HG02884 (cell line): ENCODE measurements around the gene UST.
"Not testable (repeated sequence)": the region's sequence is repeated elsewhere in the genome, so short reads cannot be mapped to it uniquely, and the experiment has no call there.

Source experiments
- ATAC-seq: cut with Tn5 transposase; IDR thresholded peaks from one replicate; pipeline ENCODE4 v1.9.1; 2021; ENCODE audit warnings: mild to moderate bottlenecking, moderate library complexity; ENCODE audit not compliant: unreplicated experiment

Gene UST

DNA sequence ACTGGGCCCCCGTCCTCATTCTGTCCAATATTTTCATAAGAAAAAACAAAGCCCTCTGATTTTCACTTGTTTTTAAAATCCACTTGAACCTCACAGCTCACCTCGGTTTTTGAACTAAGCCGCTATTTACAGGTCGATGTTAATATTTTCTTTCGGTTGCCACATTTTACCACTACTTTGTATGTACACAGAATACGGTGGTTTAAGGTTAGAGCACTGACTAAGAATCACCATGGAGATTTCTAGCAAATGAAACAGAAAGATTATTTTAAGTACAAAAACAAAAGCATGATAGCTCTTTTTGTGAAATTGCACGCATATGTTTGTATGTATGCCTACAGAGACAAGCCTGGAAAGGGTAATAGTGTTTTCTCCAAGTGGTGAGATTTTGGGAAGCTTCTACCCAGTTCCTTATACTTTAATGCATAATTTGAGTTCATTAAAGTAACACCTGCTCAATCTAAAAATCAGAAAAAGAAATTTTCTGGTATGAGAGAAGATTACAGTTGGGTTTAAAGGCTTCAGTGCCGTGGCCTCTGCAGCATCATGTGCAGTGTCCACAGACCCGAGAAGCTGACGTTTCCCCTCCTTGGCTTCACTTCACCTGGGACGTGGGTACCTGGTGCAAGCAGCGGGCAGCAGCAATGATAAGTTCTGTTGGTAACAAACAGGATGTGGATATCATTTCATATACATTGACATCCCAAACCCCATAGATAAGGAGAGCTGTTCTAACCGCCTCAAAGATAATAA is 144.0 kb downstream of the UST start:
- no peak for ATAC-seq

DNA sequence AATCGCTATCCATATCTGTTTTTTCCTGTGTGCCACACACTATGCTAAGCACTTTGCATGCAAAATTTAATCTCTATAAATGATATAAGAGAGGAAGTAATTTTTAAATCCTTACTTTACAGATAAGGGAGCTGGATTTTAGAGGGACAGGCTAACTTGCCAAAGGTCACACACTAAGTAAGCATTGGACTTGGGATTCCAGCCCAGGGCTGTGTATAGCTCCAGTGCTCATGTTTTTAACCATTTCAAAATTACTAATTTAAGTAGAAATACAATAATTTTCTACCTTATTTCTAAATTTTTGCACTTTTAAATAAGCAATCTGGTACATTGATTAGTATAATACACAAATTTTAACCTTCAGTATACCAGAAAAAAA is 144.6 kb downstream of the UST start:
- no peak for ATAC-seq

DNA sequence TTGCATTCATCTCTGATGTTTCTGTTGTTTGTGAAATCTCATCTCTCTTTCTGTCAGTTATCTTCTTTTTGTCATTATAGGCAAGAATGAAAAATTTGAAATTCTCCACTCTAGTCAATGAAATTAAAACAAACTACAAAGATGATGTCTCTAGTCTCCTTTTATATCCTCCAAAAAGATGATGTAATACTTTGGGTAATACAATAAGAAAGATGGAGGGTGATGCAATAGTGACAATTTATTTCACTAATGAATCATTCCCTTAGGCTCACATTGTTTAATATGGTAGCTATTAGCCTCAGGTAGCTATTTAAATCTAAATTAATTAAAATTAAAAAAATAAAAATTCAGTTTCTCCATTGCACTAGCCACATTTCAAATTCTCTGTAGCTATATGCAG is 145.4 kb downstream of the UST start:
- no peak for ATAC-seq

DNA sequence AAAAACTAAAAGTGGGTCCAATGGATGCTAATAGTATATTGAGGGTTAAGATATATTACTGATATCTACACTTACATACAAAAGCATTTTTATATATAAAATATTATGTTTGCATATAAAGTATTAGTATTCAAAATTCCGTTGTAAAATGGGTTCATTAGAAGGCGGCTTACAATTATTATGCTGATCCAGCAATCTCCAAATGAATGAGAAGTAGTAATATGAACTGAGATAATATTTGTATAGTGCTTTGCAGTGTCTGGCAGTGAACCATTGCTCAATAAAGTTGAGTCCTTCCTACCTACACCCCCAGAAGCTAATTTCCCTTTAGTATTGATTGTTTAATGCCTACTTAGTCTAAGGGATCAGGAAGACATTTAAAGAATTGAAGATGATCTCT is 146.2 kb downstream of the UST start:
- no peak for ATAC-seq

DNA sequence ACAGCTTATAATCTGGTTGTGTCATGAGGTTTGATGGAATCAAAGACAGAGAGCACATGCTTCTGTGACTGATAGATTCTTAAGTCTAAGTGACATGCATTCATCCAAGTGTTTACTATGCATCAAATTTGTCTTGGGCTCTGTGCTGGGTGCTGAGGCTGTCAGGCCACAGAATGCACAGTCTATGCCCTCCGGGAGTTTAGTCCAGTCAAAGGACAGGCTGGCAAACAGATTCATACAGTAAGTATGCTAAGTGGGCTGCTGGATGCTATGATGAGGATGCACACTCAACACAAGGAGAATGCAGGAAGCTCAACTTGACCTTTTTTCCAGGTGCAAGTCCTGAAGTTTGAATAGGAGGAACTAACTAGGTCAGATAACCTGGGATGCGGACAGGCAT is 146.7 kb downstream of the UST start:
- no peak for ATAC-seq

DNA sequence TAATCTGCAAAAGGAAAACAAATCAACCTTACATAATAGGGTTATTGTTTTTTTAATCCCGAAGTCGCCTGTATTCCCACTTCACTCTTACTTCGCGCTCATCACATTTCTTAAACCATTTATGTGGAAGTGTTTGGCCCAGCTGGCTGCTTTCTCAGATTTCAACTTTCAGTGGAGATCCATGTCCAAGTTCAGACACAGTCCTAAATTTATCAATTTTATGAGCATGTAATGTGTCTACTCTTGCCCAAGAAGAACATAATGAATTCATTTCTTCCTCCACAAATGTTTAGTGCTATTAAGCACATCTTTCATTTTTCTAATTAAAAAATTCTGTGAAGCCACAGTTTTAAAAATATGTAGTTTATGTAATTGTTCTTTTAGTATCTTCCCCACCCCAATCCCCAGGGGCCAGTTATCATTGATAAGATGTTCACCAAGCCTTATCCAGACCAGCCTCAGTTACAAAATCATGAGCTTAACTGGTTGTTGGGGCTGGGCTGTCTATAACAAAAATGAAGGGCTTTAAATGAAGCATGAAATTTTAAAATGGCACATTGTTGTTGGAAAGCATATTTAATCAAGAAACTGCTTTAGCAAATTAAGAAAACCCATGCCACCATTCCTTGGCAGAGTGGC is 151.7 kb downstream of the UST start:
- ATAC-seq, result no peak

DNA sequence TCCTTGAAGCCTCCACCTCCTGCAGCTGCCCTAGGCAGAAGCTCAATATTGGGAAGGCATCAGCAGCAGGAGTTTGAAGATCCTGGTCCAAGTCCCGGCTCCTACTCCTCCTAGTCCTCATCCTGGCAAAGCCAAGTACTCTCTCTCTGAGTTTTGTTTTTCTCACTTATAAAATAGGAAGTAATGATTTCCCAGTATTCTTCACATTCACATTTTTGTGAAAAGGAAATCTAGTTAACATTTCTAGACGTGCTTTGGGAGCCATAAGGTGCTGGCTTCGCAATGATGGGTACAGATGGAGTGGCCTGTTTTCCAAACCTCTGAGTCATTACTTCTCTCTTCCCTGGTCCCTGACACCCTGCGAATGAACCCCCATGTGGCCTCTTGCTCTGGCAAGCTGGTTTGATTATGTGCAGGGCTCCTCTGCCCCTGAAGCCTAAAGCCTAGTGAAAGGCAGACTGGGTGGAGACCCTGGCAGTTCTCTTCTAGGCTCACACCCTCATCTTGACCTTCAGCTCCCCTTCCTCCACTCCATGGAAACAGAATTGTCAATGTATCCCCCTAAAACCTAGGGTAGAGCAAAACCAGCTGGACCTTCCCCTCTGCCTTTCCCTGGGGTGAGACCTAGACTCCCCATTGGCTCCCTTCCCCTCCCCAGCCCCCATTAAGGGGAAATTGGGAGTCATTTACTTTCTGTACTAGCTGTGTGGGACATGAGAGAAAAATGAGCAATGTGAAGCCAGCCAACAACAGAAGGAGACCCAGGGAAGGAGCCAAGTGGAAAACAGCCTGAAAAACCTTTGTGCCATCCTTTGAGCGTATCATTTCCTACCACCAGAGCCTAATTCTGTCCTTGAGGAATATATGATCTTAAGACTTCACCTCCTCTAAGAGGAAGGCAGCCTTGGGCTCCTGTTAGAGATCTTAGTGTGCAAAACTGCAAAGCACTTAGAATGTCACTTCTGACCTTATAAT is 158.4 kb downstream of the UST start:
- ATAC-seq, result no peak

DNA sequence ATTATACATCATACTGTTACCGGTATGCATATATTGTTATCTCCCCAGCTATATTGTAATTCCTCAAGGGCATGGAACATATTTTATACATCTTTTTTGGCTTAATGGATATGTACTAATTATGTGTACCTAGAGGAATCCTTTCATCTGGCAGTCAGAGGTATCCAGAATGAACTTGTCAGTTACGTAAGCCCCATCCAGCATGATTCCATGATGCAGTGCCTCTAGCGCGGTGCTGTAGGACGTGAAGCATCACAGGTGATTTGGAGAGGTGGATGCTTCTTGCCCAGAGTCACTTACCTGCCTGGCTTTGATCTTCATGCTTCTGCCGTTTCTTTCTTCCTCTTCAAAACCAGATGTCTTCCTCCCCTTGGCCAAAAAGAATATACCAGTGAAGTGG is 159.1 kb downstream of the UST start:
- no peak for ATAC-seq

DNA sequence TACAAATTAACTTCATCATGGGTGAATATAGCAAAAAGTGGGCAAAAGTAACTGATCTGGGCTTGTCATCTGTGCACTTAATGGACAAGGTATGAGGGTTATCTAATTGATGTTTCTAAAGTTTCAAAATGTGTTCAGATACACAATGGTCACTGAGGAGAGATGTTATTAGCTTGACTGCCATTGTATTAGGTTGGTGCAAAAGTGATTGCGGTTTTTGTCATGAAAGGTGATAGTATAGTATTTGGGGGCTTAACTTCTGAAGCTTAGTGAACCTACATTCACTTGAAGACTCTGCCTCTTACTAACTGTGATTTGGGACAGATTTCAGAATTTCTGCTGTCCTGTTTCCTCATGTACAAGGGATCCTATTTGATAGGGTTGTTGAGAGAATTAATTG is 159.6 kb downstream of the UST start:
- no peak for ATAC-seq

DNA sequence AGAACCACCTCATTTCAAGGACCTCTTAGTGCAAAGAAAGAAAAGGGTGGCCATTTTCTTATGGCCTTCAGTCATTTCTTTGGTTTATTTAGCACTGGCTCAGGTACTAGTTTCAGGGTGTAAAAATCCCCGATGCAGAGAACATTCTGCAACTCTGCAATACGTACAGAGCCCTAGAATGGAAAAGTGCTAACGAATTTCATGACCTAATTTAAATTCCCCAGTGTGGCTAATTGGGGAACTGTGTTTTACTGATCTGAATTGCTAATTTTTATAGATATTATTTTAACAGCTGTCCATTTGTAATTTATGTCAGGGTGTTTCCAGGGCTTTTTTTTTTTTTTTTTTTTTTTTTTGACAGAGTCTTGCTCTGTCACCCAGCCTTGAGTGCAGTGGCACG is 160.7 kb downstream of the UST start:
- ATAC-seq, result peak; percentile 79

DNA sequence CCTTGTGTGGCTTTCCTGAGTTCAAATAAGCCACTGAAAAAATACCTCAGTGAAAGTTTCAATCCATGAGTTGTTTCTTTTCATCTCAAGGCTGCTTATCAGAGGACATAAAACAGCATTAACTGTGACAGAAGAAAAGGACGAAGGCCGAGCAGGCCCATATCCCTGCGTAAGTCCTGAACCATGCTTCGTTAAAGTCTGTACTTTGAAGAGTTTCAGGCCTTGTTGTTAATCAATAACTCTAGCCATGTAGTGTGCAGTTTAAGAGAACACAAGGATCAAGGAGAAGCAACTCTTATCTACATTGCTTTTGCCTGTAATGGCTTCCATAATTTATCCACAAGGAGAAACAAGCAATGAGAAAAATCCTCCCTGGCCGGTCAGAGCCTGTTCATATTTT is 165.4 kb downstream of the UST start:
- ATAC-seq, result no peak

DNA sequence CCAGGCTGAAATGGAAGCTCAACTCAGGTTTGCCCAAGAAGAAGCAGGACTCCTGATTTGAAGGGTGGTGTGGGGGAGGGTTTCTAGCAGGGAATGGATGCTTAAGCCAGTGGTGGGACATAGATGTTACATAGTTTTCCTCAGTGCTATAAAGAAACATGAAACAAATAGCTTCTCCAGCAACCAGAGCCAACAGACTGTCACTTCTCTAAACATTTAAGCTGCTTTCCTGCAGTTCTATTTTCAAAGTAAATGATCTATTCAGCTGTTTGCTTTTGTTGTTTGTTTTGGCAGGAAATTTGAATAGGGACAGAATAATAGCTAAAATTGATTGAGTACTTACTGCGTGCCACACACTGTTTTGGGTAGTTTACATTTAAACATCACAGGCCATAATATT is 169.0 kb downstream of the UST start:
- no peak for ATAC-seq

DNA sequence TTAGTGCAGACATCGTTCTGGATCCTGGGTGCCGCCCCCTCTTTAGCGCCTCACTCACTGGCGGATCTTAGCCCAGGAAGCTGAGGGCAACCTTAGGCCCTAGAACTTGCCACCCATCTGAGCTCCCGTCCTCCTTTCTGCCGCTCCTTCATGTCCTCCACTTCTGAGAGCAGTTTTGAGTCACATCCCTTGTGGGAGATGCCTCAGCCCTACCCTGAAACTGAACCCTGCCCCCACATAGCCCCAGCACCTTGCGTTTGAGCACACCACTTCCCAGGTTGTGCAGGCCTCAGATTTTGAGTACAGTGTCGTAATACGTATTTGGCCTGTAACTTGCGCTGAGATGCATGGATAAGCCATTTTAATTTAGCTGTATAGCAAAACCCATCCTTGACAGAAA is 169.7 kb downstream of the UST start:
- ATAC-seq, result not testable (repeated sequence)

DNA sequence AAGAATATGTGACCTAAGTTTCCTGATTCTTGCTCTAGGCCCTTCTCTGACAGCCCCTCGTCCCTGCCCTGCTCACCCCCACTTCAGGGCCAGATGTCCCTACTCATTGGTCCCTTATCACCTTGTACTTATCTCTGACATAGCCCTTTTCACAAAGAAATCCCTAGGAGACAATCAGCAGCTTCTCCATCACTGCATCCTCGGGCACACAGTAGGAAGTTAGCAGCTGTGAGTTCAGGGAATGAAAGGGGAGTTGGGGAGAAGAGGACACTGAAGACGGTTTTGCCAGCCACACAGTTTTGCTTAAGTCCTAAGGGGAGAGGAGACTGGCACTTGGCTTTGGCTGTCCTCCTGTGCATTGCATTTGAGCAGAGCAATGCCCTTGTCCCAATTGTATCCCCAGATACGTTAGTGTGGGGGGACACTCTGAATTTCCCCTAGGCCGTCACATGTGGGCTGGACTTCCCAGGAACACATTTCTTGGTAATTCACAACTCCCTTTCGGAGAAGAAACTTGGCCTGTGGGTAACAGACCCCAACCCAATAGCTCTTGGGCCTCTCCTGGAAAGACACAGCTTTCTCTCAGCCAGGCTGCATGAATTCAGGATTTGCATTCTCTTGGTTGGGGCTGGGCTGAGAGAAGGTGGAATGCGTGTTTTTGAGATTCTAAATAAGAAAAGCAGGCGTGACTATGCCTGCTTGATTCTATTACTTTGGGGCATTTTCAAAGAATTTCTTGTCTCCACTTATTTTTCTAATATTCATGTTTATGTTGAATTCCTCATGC is 177.6 kb downstream of the UST start:
- no peak for ATAC-seq

DNA sequence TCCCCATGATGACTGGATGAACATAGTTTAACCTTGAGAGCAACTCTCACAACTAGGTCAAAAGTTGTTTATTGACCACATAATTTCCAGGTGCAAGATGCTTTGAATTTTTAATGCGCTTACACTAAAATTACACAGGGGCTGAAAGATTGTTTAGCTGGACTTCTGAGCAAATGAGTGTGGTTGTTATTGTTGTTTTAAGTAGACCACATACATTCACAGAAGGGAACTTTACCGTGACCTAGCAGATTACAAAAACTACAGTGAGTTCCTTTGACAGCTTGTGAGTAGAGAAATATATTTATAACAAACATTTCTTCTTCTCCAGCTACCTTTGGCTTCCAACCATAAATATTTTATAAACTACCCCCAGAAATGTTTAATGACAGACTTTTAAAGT is 178.9 kb downstream of the UST start:
- no peak for ATAC-seq

DNA sequence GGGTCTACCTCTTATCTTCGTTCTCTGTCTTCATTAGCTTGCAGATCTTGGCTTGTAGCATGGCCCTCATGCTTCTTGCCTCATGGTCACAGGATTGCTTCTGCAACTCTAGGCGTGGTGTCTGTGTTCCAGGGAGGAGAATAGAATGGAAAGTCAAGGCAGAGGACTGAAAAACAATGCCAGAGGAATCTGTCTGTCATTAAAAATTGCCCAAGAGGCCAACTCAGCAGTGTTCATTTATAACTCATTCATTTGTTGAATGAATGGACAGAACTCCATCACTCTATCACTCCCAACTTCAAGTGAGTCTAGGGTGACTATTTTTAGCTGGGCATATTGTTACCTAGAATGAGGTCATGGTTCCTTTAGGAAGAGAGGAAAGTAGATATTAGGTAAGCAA is 179.6 kb downstream of the UST start:
- ATAC-seq, result no peak

DNA sequence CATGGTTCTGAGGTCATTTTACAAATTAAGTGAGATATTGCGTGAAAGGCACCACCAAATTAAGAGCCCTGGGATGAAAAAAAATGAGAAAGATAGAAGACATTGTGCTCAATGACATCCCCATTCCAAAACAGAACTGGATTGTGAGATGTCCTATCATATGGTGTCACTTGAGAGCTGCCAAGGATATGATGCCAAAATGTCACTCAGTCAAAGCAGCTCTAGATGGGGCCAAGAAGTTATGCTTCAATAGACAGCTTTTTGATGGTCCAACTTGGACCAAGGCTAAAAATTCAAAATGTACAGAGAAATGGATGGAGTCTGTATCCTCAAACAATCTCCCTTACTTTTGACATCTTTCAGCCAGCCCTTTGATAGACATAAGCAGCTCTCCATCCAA is 180.8 kb downstream of the UST start:
- no peak for ATAC-seq

DNA sequence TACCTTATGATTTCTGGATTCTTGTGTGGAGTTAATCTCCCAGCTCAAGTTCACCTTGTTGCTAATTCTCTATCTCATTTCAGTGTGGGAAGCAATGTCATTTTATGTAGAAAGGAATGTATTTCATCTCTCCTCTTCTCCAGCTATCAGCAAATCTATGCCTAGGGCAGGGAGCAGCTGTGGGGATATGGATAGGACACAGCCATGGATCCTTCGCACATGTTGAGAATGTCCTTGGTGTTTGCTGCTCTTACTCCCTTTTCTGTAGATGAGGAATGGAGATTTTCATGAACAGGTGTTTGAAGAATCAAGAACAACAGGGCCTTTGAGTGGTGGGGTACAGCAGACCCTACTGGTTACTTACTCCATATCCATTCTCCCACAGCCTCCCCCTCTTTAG is 182.0 kb downstream of the UST start:
- no peak for ATAC-seq

DNA sequence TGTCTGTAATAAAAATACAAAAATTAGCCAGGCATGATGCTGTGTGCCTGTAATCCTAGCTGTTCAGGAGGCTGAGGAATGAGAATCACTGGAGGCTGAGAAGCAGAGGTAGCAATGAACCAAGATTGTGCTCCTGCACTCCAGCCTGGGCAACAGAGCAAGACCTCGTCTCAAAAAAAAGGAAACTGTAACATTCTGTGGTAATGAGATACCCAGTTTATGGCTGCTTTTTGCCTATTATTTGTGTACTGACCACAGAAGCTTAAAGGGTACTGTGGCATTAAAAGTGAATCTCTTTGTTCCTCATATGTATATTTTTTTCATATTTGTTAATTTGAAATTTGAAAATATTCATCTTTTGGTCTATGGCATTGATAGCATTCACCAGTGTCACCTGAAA is 185.4 kb downstream of the UST start:
- no peak for ATAC-seq

DNA sequence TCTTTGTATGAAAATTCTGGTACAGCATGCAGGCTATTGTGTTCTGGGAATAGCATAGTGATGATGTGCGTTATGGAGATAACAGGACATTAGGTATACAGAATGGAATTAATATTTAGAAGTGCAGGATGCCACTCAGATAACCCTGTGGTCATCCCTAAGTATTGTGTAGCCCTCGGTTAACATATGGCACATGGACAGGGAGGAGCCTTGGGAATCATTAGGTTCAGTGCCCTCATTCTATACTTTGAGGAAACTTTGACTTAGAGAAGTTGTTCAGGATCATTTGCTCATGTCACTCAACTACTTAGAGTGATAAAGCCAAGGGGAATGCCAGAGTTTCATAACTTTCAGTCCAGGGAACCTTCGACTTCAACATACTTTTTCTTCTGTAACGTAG is 185.9 kb downstream of the UST start:
- no peak for ATAC-seq

DNA sequence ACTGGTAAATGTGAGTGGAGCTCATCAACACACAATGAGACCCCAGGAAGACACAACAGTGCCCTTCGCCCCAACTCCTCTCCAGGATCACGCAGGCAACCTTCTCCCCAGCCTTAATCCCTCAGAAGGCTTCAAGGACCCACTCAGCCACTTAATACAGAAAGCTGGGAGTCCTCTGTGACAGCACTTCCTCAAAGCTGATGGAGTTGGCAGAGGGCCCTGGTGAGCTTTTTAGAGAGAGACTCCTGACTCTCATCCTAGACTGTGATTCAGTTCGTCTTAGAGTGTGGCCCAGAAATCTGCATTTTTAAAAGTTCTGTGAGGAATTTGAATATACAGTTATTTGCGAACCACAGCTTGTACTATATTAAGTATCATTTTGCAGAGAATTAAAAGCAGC is 187.7 kb downstream of the UST start:
- ATAC-seq, result no peak
